Mononuclear cell (primary cell): ENCODE data around the gene ESRP2. TPM values are rescaled to one million over a fixed set of nuclear protein-coding genes. Genes with fewer than 3 reads are reported as not detected.

Experiments
- H3K27me3 ChIP-seq: 2 replicates; pipeline ENCODE4 v1.6.0; 2011; ENCODE audit warnings: low read length, control low read depth; ENCODE audit not compliant: insufficient read depth
- H3K4me1 ChIP-seq: 2 replicates; pipeline ENCODE4 v1.5.1; 2011; ENCODE audit warnings: mild to moderate bottlenecking, low read length, control low read depth; ENCODE audit not compliant: insufficient read depth
- H3K4me3 ChIP-seq: 2 replicates; pipeline ENCODE4 v1.5.1; 2011; ENCODE audit warnings: mild to moderate bottlenecking, low read length, moderate library complexity
- H3K9me3 ChIP-seq: 2 replicates; pipeline ENCODE4 v1.5.1; 2011; ENCODE audit warnings: low read depth, mild to moderate bottlenecking, control low read depth, low read length
- total RNA-seq: library from RNA; depleted of rRNA; stranded (reverse); fragments of >200 nt; gene quantifications from one replicate; pipeline ENCODE4 v1.2.3, GENCODE V29; 2012

Gene ESRP2
- 0.10 TPM for total RNA-seq

DNA sequence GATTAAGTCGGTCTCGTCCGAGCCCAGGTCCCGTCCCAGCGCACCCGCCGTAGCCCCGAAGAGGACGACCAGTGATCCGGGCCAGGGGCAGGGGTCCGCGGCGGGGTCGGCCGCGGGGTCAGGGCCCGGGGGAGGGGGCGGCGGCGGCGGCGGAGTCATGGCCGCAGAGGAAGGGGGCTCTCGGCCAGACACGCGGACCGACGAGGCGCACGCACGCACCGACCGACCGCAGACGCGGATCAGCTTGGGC is at the start of gene ESRP2:
Gene ESRP2, minus strand, starts transcription at position 241 of the 250 bp plus-strand sequence. Its CDS starts 82 bp downstream, at position 159.
- Histone ChIP-seq H3K9me3 (no peaks in the 10 kb centered on the region), H3K27me3 (peaks cover 7% of the 10 kb centered on the region), H3K4me1 (peaks cover 40% of the 10 kb centered on the region), H3K4me3 (peak within 1 kb of the TSS; percentile 7)

- Histone ChIP-seq H3K4me3 (no peak overlapping the region), H3K4me1 (peaks cover 100% of the 10 kb centered on the region), H3K9me3 (no peaks in the 10 kb centered on the region), H3K27me3 (no peaks in the 10 kb centered on the region)
These were observed 49.8 kb upstream of the ESRP2 start for GRCh38 chr16:68285683-68286082.

- peaks cover 100% of the 10 kb centered on the region for H3K4me1 ChIP-seq
These were observed 48.9 kb upstream of the ESRP2 start for GRCh38 chr16:68284847-68285246.

DNA sequence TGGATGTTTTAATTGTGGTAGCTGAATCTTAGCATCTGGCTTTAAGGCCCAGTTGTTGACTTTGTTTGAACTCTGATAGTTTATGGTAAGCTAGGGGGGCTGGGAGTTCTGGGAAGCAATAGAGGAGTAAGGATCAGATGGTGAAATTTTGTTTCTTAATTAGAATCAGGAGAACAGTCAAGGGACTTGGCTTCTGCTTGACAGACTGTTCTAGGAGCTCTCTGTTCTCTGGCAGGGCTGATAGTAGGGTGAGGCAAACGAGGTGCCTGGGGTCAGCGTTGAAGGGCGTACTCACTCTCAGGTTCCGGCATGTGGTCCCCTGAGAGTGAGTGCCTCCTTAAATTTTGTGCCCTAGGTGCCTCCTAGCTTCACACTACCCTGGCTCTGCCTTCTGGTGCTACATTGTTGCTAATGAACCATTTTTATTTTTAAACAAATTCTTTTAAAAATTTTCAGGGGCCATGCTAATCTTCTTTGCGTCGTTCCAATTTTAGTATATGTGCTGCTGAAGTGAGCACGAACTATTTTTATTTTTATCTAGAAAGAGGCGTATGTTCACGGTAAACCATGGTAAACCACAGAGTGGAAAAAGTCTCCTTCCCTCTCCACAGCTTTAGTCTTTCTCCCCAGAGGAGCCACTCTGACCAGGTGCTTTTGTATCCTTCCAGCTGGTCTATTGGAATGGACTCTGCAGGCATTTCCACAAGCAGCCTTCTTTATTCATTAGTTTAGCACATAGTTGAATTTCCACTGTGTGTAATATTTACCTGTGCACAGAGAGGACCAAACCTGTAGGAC is 48.1 kb upstream of the ESRP2 start:
- peaks cover 97% of the 10 kb centered on the region for H3K4me1 ChIP-seq
- no peaks in the 10 kb centered on the region for H3K27me3 ChIP-seq
- no peaks in the 10 kb centered on the region for H3K9me3 ChIP-seq
- no peak overlapping the region for H3K4me3 ChIP-seq

More at GRCh38 chr16:68284847-68285246, 48.9 kb upstream of the ESRP2 start:
- Histone ChIP-seq H3K9me3 (no peaks in the 10 kb centered on the region), H3K27me3 (no peaks in the 10 kb centered on the region), H3K4me3 (no peak overlapping the region)

- no peaks in the 10 kb centered on the region for H3K27me3 ChIP-seq
- H3K9me3 ChIP-seq: no peaks in the 10 kb centered on the region
- peaks cover 90% of the 10 kb centered on the region for H3K4me1 ChIP-seq
- H3K4me3 ChIP-seq: no peak overlapping the region
These were observed 47.4 kb upstream of the ESRP2 start for GRCh38 chr16:68283346-68283745.

DNA sequence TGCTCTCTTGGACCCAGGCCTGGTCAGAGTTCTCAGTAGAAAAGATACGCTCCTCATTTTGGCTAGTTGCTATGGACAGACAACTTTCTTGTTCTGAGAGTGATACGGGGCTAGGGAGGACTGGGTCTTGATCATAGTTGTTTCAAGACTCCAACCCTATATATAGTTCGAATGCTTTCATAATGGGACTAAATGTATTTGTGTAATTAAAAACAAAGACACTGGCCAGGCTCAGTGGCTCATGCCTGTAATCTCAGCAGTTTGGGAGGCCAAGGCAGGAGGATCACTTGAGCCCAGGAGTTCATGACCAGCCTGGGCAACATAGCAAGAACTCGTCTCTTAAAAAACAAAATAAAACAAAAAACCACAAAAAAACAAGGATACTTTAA is 46.1 kb upstream of the ESRP2 start:
- no peak overlapping the region for H3K4me3 ChIP-seq

GRCh38 chr16:68281368-68282063 is 45.6 kb upstream of the ESRP2 start:
- peaks cover 77% of the 10 kb centered on the region for H3K4me1 ChIP-seq
- no peak overlapping the region for H3K4me3 ChIP-seq
- H3K9me3 ChIP-seq: no peaks in the 10 kb centered on the region
- H3K27me3 ChIP-seq: no peaks in the 10 kb centered on the region

More for the DNA sequence above, 46.1 kb upstream of the ESRP2 start:
- H3K9me3 ChIP-seq: no peaks in the 10 kb centered on the region
- no peaks in the 10 kb centered on the region for H3K27me3 ChIP-seq
- peaks cover 77% of the 10 kb centered on the region for H3K4me1 ChIP-seq

DNA sequence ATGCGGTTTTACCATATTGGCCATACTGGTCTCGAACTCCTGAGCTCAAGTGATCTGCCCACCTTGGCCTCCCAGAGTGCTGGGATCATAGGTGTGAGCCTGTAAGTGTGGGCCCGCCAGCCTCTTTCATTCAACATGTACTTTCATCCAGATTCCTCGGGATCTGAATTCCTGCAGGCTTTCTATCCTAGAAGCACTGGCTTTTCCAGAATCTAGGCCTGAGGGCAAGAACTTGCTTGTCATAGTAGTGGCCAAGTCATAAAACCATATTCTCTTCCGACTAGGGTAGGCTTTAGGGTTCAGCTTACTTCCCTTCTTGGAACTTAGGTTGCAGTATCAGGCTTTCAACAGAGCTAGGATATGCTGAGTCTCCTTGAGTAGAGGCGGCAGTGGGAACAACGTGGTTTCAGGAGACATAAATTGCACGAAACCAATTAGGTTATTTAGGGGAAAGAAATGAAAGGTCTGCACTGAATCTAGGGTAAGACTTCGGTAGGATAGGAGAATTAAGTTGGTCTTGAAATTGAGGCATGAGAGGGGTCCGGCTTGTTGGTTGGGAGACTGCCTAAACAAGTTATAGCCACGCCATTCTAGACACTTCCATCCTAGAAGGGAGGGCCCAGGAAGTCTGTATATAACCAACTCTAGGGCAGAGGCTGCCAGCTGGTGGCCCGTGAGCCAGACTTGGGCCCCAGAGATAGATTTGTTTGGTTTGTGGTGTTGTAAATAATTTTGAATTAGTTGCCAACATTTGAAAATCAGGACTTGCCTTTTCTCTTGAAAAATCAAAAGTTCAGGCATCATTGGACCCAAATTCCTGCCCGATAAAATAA is 44.0 kb upstream of the ESRP2 start:
- Histone ChIP-seq H3K4me3 (no peak overlapping the region), H3K27me3 (no peaks in the 10 kb centered on the region), H3K9me3 (no peaks in the 10 kb centered on the region), H3K4me1 (peaks cover 77% of the 10 kb centered on the region)

DNA sequence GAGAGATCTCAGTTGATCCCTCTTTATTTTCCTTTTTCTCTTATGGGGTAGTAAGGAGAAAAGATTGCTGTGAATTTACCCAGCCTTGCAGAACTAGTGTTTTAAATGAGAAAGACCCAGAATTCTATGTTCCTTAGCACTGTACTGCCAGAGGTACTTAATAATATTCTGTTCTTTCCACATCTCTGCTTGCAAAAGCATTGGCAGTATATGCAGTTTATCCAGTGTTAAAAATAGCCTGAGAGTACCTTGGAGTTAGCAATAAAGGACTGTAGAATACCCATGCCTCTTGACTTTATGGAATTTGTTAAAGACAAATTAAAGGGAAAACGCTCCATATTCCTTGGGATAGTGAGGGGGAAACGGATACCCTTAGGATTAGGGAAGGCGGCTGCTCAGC is 40.3 kb upstream of the ESRP2 start:
- Histone ChIP-seq H3K4me1 (peaks cover 77% of the 10 kb centered on the region), H3K9me3 (no peaks in the 10 kb centered on the region), H3K27me3 (no peaks in the 10 kb centered on the region), H3K4me3 (no peak overlapping the region)

- Histone ChIP-seq H3K9me3 (no peaks in the 10 kb centered on the region), H3K27me3 (no peaks in the 10 kb centered on the region), H3K4me3 (no peak overlapping the region), H3K4me1 (peaks cover 73% of the 10 kb centered on the region)
These were observed 39.8 kb upstream of the ESRP2 start for GRCh38 chr16:68275611-68276191.

- Histone ChIP-seq H3K4me1 (peaks cover 69% of the 10 kb centered on the region), H3K27me3 (no peaks in the 10 kb centered on the region), H3K9me3 (no peaks in the 10 kb centered on the region), H3K4me3 (no peak overlapping the region)
These were observed 38.5 kb upstream of the ESRP2 start for GRCh38 chr16:68274441-68274840.

DNA sequence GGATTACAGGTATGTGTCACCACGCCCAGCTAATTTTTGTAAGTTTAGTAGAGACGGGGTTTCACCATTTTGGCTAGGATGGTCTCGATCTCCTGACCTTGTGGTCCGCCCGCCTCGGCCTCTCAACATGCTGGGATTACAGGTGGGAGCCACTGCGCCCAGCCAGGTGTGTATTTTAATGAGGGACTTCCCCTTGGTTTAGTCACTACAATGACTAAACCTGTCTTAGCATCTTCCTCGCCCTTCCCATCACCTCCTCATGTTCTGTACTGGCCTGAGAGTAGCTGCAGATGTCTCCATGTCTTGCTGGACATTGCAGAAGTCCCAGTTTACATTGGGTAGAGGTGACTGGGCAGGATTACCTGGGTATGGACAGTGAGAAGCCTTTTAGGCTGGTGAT is 38.0 kb upstream of the ESRP2 start:
- no peaks in the 10 kb centered on the region for H3K9me3 ChIP-seq
- H3K27me3 ChIP-seq: no peaks in the 10 kb centered on the region
- H3K4me1 ChIP-seq: peaks cover 69% of the 10 kb centered on the region
- H3K4me3 ChIP-seq: no peak overlapping the region

GRCh38 chr16:68273459-68273858 is 37.5 kb upstream of the ESRP2 start:
- Histone ChIP-seq H3K4me3 (no peak overlapping the region), H3K9me3 (no peaks in the 10 kb centered on the region), H3K4me1 (peaks cover 69% of the 10 kb centered on the region), H3K27me3 (no peaks in the 10 kb centered on the region)

- Histone ChIP-seq H3K27me3 (no peaks in the 10 kb centered on the region), H3K4me1 (peaks cover 74% of the 10 kb centered on the region), H3K9me3 (no peaks in the 10 kb centered on the region), H3K4me3 (no peak overlapping the region)
These were observed 36.7 kb upstream of the ESRP2 start for GRCh38 chr16:68272507-68273209.
